ENCODE results near the gene TEX30. TPM values are rescaled to one million over a fixed set of nuclear protein-coding genes. Genes with fewer than 3 reads are reported as not detected.
A peak's percentile ranks its signal among the peaks of the same experiment; 100 is the strongest.
"Not testable (repeated sequence)": the region's sequence is repeated elsewhere in the genome, so short reads cannot be mapped to it uniquely, and the experiment has no call there.

The TEX30 gene
- total RNA-seq, 3 donors from 2014 or later (not counting 1 experiment from before 2014, with no cell fraction given) = 8.7 to 10.3 (median 9.3) TPM

DNA sequence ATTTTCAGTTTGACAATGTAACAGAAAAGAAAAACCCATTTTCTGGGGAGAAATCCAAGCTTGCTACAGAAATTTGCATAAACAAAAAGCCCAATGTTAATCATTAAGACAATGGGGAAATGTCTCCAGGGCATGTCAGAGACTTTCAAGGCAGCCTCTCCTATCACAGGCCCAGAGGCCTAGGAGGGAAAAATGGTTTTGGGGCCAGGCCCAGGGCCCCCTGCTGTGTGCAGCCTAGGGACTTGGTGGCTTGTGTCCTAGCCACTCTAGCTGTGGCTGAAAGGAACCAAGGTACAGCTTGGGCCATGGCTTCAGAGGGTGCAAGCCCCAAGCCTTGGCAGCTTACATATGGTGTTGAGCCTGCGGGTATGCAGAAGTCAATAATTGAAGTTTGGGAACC lies 8.0 kb upstream of the TEX30 start:
- peak overlapping the region in 1 of 2 donors; percentile 63 for H3K27ac Mint-ChIP-seq
- DNase-seq (no peak), ATAC-seq (no peak)
- Histone ChIP-seq H3K9me3 (ENCODE audit: control insufficient read depth, insufficient read depth, low read length) (no peaks in the 10 kb centered on the region), H3K27me3 (ENCODE audit: control insufficient read depth, insufficient read depth, low read length) (no peaks in the 10 kb centered on the region), H3K4me3 (ENCODE audit: low read length) (no peak overlapping the region), H3K4me1 (ENCODE audit: control insufficient read depth, insufficient read depth, low read length) (peaks cover 14% of the 10 kb centered on the region), H3K36me3 (ENCODE audit: control insufficient read depth, insufficient read depth, low read length) (no peaks in the 10 kb centered on the region), H3K27ac (ENCODE audit: low read length) (no peak overlapping the region)
- intact Hi-C loops (cut with micrococcal nuclease) = no loop called here
- H3K36me3 Mint-ChIP-seq = no peaks in the 10 kb centered on the region
- WGBS (ENCODE audit: insufficient coverage) = 92% methylated on average over 1 of the region's 1 CpG
- H3K4me3 Mint-ChIP-seq = no peak overlapping the region
- no peak for TF ChIP-seq CTCF (IDR thresholded peaks at IDR 0.05)
- no peaks in the 10 kb centered on the region for H3K27me3 Mint-ChIP-seq (ENCODE audit: low read depth in 2 of 2)
- H3K4me1 Mint-ChIP-seq = peaks cover 28 to 31% of the 10 kb centered on the region in 2 donors
- no peaks in the 10 kb centered on the region for H3K9me3 Mint-ChIP-seq

DNA sequence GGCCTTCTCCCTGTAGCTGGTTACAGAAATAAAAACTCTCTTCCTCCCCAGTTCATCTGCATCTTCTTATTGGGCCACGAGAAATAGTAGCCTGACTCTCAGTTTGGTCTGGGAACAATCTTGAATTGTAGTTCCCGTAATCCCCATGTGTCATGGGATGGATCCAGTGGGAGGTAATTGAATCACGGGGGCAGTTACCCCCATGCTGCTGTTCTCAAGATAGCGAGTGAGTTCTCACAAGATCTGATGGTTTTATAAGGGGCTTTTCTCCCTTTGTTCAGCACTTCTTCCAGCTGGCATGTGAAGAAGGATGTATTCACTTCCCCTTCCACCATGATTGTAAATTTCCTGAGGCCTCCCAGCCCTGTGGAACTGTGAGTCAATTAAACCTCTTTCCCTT lies 7.1 kb upstream of the TEX30 start:
- H3K36me3 ChIP-seq (ENCODE audit: control insufficient read depth, insufficient read depth, low read length); H3K4me3 ChIP-seq (ENCODE audit: low read length); H3K27me3 Mint-ChIP-seq (ENCODE audit: low read depth in 2 of 2); H3K27me3 ChIP-seq (ENCODE audit: control insufficient read depth, insufficient read depth, low read length); intact Hi-C loops (cut with micrococcal nuclease); DNase-seq; H3K9me3 Mint-ChIP-seq; H3K9me3 ChIP-seq (ENCODE audit: control insufficient read depth, insufficient read depth, low read length); H3K36me3 Mint-ChIP-seq; H3K4me3 Mint-ChIP-seq; ATAC-seq: not testable (repeated sequence)
- Histone ChIP-seq H3K4me1 (ENCODE audit: control insufficient read depth, insufficient read depth, low read length) (peaks cover 14% of the 10 kb centered on the region), H3K27ac (ENCODE audit: low read length) (peak overlapping the region; percentile 74)
- 90% methylated on average over 3 of the region's 4 CpGs for WGBS (ENCODE audit: insufficient coverage)
- H3K27ac Mint-ChIP-seq = peak overlapping the region; percentile 63 to 87
- peaks cover 28 to 34% of the 10 kb centered on the region in 2 donors for H3K4me1 Mint-ChIP-seq

- peaks cover 33 to 38% of the 10 kb centered on the region in 2 donors for H3K4me1 Mint-ChIP-seq
- DNase-seq (peak in 1 of 2 donors; percentile 63), ATAC-seq (peak; percentile 81 to 86 (median 83))
- Histone ChIP-seq H3K4me1 (ENCODE audit: control insufficient read depth, insufficient read depth, low read length) (peaks cover 22% of the 10 kb centered on the region), H3K9me3 (ENCODE audit: control insufficient read depth, insufficient read depth, low read length) (no peaks in the 10 kb centered on the region), H3K27me3 (ENCODE audit: control insufficient read depth, insufficient read depth, low read length) (no peaks in the 10 kb centered on the region), H3K4me3 (ENCODE audit: low read length) (no peak overlapping the region), H3K36me3 (ENCODE audit: control insufficient read depth, insufficient read depth, low read length) (no peaks in the 10 kb centered on the region), H3K27ac (ENCODE audit: low read length) (peak overlapping the region; percentile 74)
- H3K9me3 Mint-ChIP-seq = no peaks in the 10 kb centered on the region
- H3K27me3 Mint-ChIP-seq (ENCODE audit: low read depth in 2 of 2) = no peaks in the 10 kb centered on the region
- intact Hi-C loops (cut with micrococcal nuclease) = no loop called here
- H3K4me3 Mint-ChIP-seq = peak overlapping the region; percentile 70
- no peaks in the 10 kb centered on the region for H3K36me3 Mint-ChIP-seq
- no peak for TF ChIP-seq CTCF (IDR thresholded peaks at IDR 0.05)
- WGBS (ENCODE audit: insufficient coverage) = 9% methylated on average over 5 of the region's 5 CpGs
- peak overlapping the region; percentile 83 to 87 for H3K27ac Mint-ChIP-seq
Measured at GRCh38 chr13:102779436-102780159, 6.0 kb upstream of the TEX30 start.

GRCh38 chr13:102777736-102778135 lies 4.2 kb upstream of the TEX30 start:
- intact Hi-C loops (cut with micrococcal nuclease) = no loop called here
- ATAC-seq (no peak), DNase-seq (no peak)
- Mint-ChIP-seq H3K27me3 (ENCODE audit: low read depth in 2 of 2) (no peaks in the 10 kb centered on the region), H3K36me3 (no peaks in the 10 kb centered on the region), H3K9me3 (no peaks in the 10 kb centered on the region), H3K27ac (peak overlapping the region in 1 of 2 donors; percentile 87), H3K4me1 (peaks cover 40 to 47% of the 10 kb centered on the region in 2 donors), H3K4me3 (no peak overlapping the region)
- Histone ChIP-seq H3K9me3 (ENCODE audit: control insufficient read depth, insufficient read depth, low read length) (no peaks in the 10 kb centered on the region), H3K4me1 (ENCODE audit: control insufficient read depth, insufficient read depth, low read length) (peaks cover 33% of the 10 kb centered on the region), H3K4me3 (ENCODE audit: low read length) (no peak overlapping the region), H3K27me3 (ENCODE audit: control insufficient read depth, insufficient read depth, low read length) (no peaks in the 10 kb centered on the region), H3K27ac (ENCODE audit: low read length) (no peak overlapping the region), H3K36me3 (ENCODE audit: control insufficient read depth, insufficient read depth, low read length) (no peaks in the 10 kb centered on the region)
- no peak for TF ChIP-seq CTCF (IDR thresholded peaks at IDR 0.05)
- 97% methylated on average over 3 of the region's 3 CpGs for WGBS (ENCODE audit: insufficient coverage)

All from natural killer cell (primary cell).